ENCODE data around the gene SCNN1G. TPM values are rescaled to one million over a fixed set of nuclear protein-coding genes. Genes with fewer than 3 reads are reported as not detected.
"Not testable (repeated sequence)": the region's sequence is repeated elsewhere in the genome, so short reads cannot be mapped to it uniquely, and the experiment has no call there.

SCNN1G gene
- total RNA-seq, 1 experiment from 2014 or later = not detected

DNA sequence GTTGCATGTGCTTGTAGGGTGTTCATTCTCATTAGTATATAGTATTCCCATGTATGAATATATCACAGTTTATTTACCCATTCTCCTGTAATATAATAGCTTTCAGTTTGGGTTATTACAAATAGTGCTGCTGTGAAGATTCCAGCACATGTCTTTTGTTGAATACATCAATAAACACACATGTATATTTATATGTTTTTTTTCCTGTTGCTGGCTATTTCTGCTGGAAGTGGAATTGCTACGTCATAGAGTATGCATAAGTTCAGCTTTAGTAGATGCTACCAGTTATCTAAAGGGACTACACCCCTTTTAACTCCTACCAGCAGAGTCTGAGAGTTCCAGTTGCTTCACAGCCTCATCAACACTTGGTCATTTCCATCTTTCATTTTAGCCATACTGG, 67.3 kb downstream of the SCNN1G start:
- DNase-seq (ENCODE audit: low spot score) = no peak

DNA sequence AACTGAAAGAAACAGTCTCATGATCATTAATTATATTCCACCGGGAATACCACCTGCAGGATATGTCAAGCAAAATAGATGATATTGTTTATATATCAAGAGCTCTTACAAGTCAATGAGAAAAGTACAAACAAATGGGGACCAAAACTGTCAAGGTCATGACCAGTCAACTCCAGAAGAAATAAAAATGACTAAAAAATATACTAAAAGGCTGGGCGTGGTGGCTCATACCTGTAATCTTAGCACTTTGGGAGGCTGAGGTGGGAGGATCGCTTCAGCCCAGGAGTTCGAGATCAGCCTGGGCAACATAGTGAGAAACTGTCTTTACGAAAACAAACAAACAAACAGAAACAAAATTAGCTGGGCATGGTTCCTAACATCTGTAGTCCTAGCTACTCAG, 69.8 kb downstream of the SCNN1G start:
- no peak for DNase-seq (ENCODE audit: low spot score)

DNA sequence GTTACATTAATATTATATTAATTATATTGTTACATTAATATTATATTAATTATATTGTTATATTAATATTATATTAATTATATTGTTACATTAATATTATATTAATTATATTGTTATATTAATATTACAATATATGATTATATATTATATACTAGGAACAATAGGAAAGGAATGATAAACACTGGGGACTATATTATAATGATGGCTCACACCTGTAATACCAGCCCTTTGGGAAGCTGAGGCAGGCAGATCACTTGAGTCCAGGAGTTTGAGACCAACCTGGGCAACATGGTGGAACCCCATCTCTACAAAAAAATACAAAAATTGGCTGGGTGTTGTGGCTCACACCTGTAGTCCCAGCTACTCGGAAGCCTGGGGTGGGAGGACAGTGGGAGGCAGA, 71.1 kb downstream of the SCNN1G start:
- DNase-seq (ENCODE audit: low spot score) = not testable (repeated sequence)

DNA sequence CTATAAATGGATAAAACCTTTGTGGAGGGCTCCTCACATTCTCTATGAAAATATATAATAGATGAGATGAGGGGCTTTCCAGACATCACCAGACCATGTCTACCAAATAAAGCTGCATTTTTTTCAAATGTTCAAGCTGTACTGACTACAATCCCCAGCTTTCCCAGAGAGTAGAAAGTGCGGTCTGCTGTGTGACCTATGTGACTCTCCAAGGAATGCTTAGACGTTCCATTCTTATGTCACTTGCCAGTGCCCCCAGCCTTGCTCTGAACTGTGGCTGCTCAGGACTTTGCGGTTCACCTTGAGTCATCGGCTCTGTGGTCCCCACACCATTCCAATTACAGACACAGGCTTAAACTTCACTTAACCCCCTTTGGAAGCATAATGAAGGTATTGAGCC, 71.8 kb downstream of the SCNN1G start:
- no peak for DNase-seq (ENCODE audit: low spot score)

DNA sequence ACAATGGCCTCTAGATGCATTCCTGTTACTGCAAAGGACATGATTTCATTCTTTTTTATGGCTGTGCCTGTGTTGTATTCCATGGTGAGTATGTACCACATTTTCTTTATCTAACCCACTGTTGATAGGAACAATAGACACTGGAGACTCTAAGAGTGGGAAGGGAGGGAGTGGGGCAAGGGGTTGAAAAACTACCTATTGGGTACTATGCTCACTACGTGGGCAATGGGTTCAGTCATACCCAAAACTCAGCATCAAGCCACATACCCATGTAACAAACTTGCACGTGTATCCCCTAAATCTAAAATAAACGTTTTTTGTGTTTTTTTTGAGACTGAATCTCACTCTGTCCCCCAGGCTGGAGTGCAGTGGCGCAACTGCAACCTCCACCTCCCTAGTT, 72.5 kb downstream of the SCNN1G start:
- DNase-seq (ENCODE audit: low spot score) = no peak

DNA sequence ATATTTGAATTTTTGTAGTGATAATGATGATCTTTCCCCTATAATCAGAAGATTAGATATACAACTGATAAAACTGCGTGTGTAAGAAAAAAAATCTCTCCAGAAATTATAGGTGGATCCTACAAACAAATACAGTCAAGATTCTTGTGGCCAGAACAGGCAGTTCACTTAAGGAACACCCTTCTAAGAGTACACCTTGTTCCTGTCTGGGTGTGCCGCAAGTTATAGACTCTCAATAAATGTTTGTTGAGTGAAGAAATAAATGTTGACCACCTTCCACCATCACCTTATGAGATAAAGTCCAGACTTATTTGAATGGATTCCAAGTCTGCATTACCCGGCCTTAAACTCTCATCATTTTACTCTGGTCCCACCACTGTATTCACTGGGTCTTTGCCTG, 73.9 kb downstream of the SCNN1G start:
- no peak for DNase-seq (ENCODE audit: low spot score)

DNA sequence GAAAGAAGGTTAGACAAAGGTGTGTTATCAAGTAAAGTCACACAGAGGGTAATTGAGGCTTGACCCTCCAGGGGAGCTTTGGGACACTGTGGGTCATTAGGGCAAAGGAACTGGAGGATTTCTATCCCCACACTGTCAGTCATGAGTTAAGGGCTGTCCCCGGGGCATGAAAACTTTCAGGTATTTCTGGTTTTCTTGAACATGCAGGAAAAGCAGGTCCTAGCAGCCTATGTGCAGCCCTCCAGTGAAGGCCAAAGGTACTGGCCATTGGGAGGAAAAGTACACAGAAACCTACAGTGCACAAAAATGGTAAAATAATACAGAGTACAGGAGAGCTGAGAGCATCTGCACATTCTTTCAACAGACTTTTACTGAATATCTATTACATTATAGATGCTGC, 75.1 kb downstream of the SCNN1G start:
- peak; percentile 34 for DNase-seq (ENCODE audit: low spot score)

DNA sequence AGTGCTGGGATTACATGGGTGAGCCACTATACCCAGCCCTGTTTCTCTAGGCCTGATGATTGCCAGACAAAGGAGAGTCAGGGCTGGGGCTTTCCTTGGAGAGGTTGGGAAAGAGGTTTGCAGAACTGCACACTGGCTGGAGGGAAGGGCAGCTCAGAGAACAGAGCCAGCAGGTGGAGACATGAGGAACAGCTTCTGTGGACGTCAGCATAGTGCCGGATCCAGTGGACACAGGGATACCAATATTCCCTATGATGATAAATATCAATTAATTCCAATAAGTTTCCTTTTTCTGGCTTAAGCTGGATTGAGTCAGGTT, 76.3 kb downstream of the SCNN1G start:
- DNase-seq (ENCODE audit: low spot score) = no peak

Other genes starting within 250 kb of the SCNN1G start
- gene USP31, start 33.3 kb upstream of the SCNN1G start, total RNA-seq (2014; rRNA removed; shearing (Covaris generic)) = 7.7 and 8.5 TPM in 2 replicates
- not detected in 2 replicates for gene SCNN1B, start 119.6 kb downstream of the SCNN1G start, total RNA-seq (2014; rRNA removed; shearing (Covaris generic))

Measured in HT-29 (cell line).